ENCODE measurements around the gene SORL1.

DNA sequence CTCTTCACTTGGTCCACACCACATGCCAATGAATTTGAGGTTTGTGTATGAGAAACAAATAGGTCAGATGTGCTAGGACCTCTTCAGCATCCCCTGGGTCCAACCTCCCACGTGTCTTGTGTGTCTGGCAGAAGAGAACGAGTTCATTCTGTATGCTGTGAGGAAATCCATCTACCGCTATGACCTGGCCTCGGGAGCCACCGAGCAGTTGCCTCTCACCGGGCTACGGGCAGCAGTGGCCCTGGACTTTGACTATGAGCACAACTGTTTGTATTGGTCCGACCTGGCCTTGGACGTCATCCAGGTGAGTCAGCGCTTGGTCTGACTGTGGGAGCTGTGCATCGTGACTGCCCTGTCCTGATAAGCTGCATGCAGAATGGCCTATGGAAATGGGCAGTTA lies 101.7 kb downstream of the SORL1 start:
- TF ChIP-seq, protein P1, sequence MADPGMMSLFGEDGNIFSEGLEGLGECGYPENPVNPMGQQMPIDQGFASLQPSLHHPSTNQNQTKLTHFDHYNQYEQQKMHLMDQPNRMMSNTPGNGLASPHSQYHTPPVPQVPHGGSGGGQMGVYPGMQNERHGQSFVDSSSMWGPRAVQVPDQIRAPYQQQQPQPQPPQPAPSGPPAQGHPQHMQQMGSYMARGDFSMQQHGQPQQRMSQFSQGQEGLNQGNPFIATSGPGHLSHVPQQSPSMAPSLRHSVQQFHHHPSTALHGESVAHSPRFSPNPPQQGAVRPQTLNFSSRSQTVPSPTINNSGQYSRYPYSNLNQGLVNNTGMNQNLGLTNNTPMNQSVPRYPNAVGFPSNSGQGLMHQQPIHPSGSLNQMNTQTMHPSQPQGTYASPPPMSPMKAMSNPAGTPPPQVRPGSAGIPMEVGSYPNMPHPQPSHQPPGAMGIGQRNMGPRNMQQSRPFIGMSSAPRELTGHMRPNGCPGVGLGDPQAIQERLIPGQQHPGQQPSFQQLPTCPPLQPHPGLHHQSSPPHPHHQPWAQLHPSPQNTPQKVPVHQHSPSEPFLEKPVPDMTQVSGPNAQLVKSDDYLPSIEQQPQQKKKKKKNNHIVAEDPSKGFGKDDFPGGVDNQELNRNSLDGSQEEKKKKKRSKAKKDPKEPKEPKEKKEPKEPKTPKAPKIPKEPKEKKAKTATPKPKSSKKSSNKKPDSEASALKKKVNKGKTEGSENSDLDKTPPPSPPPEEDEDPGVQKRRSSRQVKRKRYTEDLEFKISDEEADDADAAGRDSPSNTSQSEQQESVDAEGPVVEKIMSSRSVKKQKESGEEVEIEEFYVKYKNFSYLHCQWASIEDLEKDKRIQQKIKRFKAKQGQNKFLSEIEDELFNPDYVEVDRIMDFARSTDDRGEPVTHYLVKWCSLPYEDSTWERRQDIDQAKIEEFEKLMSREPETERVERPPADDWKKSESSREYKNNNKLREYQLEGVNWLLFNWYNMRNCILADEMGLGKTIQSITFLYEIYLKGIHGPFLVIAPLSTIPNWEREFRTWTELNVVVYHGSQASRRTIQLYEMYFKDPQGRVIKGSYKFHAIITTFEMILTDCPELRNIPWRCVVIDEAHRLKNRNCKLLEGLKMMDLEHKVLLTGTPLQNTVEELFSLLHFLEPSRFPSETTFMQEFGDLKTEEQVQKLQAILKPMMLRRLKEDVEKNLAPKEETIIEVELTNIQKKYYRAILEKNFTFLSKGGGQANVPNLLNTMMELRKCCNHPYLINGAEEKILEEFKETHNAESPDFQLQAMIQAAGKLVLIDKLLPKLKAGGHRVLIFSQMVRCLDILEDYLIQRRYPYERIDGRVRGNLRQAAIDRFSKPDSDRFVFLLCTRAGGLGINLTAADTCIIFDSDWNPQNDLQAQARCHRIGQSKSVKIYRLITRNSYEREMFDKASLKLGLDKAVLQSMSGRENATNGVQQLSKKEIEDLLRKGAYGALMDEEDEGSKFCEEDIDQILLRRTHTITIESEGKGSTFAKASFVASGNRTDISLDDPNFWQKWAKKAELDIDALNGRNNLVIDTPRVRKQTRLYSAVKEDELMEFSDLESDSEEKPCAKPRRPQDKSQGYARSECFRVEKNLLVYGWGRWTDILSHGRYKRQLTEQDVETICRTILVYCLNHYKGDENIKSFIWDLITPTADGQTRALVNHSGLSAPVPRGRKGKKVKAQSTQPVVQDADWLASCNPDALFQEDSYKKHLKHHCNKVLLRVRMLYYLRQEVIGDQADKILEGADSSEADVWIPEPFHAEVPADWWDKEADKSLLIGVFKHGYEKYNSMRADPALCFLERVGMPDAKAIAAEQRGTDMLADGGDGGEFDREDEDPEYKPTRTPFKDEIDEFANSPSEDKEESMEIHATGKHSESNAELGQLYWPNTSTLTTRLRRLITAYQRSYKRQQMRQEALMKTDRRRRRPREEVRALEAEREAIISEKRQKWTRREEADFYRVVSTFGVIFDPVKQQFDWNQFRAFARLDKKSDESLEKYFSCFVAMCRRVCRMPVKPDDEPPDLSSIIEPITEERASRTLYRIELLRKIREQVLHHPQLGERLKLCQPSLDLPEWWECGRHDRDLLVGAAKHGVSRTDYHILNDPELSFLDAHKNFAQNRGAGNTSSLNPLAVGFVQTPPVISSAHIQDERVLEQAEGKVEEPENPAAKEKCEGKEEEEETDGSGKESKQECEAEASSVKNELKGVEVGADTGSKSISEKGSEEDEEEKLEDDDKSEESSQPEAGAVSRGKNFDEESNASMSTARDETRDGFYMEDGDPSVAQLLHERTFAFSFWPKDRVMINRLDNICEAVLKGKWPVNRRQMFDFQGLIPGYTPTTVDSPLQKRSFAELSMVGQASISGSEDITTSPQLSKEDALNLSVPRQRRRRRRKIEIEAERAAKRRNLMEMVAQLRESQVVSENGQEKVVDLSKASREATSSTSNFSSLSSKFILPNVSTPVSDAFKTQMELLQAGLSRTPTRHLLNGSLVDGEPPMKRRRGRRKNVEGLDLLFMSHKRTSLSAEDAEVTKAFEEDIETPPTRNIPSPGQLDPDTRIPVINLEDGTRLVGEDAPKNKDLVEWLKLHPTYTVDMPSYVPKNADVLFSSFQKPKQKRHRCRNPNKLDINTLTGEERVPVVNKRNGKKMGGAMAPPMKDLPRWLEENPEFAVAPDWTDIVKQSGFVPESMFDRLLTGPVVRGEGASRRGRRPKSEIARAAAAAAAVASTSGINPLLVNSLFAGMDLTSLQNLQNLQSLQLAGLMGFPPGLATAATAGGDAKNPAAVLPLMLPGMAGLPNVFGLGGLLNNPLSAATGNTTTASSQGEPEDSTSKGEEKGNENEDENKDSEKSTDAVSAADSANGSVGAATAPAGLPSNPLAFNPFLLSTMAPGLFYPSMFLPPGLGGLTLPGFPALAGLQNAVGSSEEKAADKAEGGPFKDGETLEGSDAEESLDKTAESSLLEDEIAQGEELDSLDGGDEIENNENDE (IDR thresholded peaks at IDR 0.05; ENCODE audit: insufficient replicate concordance, low read length): no peak
- no peak for TF ChIP-seq RNF2 (IDR thresholded peaks at IDR 0.05; ENCODE audit: borderline replicate concordance, low read depth, low read length, missing control alignments, poor library complexity, severe bottlenecking)
- TF ChIP-seq EP300 (IDR thresholded peaks at IDR 0.05; ENCODE audit: borderline replicate concordance in 1 of 2, low read depth in 2 of 2, low read length in 2 of 2): no peak
- TF ChIP-seq, protein P2, sequence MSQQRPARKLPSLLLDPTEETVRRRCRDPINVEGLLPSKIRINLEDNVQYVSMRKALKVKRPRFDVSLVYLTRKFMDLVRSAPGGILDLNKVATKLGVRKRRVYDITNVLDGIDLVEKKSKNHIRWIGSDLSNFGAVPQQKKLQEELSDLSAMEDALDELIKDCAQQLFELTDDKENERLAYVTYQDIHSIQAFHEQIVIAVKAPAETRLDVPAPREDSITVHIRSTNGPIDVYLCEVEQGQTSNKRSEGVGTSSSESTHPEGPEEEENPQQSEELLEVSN (IDR thresholded peaks at IDR 0.05): no peak
- TF ChIP-seq RAD21 (IDR thresholded peaks at IDR 0.05 in 1 of 2, conservative IDR thresholded peaks at IDR 0.05 in 1 of 2; ENCODE audit: low read depth in 2 of 2, low read length in 2 of 2): no peak
- TF ChIP-seq, protein P3, sequence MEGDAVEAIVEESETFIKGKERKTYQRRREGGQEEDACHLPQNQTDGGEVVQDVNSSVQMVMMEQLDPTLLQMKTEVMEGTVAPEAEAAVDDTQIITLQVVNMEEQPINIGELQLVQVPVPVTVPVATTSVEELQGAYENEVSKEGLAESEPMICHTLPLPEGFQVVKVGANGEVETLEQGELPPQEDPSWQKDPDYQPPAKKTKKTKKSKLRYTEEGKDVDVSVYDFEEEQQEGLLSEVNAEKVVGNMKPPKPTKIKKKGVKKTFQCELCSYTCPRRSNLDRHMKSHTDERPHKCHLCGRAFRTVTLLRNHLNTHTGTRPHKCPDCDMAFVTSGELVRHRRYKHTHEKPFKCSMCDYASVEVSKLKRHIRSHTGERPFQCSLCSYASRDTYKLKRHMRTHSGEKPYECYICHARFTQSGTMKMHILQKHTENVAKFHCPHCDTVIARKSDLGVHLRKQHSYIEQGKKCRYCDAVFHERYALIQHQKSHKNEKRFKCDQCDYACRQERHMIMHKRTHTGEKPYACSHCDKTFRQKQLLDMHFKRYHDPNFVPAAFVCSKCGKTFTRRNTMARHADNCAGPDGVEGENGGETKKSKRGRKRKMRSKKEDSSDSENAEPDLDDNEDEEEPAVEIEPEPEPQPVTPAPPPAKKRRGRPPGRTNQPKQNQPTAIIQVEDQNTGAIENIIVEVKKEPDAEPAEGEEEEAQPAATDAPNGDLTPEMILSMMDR (IDR thresholded peaks at IDR 0.05; ENCODE audit: control extremely low read depth in 1 of 3, insufficient read depth in 1 of 3, low read depth in 1 of 3, low read length in 3 of 3): no peak
- no peak for TF ChIP-seq EGR1 (IDR thresholded peaks at IDR 0.05; ENCODE audit: borderline replicate concordance, low read depth, low read length)
- TF ChIP-seq EZH2 (IDR thresholded peaks at IDR 0.05; ENCODE audit: low read depth, low read length, severe bottlenecking): no peak
- no peak for TF ChIP-seq SP4 (IDR thresholded peaks at IDR 0.05; ENCODE audit: low read length)

Data from H1 (cell line).